Stimulated activated CD4-positive, alpha-beta T cell treated with anti-CD3 and anti-CD28 coated beads, Interleukin-15, amount 100 ng/mL, for 1 hour (primary cell): ENCODE results near the gene CXorf66.
"Not testable (repeated sequence)": the region's sequence is repeated elsewhere in the genome, so short reads cannot be mapped to it uniquely, and the experiment has no call there.

Experiments used
- DNase-seq, 2 donors: peaks; one replicate each; pipeline ENCODE4 v3.0.0-alpha.2; 2020; ENCODE audit warnings: low read depth in 1 of 2, low spot score in 1 of 2

The CXorf66 gene

DNA sequence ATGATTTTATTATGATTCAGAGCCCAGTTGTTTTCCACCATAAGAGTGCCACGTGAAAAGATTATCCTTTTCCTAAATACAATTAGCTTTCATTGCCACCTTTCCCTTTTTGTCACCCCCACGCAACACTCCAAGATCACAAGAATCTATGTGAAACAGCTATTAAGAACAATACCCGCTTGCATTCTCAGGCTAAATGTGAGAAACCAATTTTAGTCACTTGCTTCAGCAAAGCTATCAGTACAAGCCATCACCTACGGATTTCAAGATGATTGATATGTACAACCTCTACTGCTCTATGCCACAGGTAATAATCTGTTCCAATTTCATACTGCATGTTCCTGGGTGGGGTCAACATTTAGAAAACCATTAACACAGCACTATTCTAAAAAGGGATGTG lies 34.9 kb downstream of the CXorf66 start:
- no peak for DNase-seq

DNA sequence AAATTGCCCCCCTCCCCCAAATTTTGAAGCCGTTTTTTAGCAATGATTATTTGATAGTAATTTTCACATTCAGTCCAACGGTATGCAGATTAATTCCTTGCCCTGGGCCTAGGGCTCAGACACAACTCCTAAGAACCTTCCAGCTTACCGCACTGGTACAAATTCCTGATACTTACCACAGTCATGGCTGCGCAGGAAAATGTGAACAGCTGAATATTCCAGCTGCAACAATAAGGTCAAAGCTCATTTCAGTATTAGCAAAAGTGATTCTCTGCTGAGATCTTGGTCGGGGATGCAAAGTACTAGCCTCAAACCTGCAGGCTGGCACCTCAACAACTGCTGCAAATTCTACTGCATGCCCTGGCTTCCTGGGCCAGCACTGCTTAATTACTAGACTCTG lies 35.4 kb downstream of the CXorf66 start:
- DNase-seq: no peak

DNA sequence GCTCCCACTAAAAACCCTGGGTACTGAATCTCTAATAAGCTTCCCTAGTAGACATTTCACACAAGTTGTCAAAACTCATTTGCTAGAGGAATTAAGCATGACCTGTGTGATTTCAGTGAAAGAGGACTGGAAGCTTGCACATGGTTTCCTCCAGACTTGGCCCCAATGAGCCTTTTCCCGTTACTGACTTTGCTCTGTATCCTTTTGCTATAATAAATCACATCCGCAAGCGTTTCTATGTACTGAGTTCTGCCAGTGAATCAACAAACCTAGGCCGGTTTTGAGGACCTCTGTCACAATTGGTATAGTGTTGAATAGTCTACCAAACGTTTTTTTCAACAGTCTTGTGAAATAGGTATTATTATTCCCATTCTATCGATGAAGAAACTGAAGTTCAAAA lies 40.6 kb downstream of the CXorf66 start:
- no peak for DNase-seq

DNA sequence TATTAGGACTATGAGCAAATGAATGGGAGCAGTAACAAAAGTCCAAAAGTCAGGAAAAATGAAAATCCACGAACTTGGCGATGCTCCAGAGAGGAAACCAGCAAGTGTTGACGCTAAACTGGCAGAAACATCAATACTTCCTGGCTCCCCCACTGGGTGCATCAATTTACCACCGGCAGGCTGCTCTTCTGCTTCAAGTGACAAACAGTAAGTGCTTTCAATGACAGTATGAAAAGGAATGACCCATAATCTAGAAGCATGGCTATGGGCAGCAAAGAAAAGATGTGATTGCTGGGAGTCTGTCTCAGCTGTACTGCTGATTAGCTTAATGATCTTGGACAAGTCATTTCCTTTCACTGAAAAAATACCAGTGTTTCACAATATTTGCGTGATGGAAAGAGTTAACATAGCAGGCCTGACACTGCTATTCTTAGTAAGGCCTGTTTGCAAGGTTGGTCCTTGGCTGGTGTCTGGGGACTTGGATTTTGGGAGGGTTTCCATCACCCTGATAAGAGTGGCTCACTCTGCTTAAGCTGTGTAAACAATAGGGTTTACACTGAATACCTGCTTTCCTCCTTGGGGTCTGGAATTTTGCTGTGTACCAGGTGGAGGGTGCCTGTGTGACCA lies 41.1 kb downstream of the CXorf66 start:
- no peak for DNase-seq

DNA sequence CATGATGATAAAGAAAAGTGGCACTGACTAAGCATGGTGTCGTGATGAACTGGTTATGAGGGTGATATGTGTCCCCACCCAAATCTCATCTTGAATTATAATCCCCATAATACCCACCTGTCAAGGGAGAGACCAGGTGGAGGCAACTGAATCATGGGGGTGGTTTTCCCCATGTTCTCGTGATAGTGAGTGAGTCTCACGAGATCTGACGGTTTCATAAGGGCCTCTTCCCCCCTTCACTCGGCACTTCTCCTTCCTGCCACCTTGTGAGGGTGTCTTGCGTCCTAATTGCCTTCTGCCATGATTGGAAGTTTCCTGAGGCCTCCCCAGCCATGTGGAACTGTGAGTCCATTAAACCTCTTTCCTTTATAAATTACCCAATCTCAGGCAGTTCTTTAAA lies 44.2 kb downstream of the CXorf66 start:
- not testable (repeated sequence) for DNase-seq

DNA sequence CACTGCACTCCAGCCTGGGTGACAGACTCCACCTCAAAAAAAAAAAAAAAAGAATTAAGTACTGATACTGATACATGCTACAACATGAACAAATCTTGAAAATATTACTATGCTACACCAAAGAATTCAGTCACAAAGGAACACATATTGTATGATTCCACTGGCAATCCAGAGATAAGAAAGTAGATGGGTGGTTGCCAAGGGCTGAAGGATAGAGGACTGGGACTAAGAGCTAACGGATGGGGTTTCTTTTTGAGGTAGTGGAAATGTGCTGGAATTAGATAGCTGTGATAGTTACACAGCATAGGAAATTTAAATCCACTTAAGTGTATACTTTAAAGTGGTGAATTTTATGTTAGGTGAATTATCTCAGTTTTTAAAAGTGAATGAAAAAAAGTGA lies 45.0 kb downstream of the CXorf66 start:
- no peak for DNase-seq

DNA sequence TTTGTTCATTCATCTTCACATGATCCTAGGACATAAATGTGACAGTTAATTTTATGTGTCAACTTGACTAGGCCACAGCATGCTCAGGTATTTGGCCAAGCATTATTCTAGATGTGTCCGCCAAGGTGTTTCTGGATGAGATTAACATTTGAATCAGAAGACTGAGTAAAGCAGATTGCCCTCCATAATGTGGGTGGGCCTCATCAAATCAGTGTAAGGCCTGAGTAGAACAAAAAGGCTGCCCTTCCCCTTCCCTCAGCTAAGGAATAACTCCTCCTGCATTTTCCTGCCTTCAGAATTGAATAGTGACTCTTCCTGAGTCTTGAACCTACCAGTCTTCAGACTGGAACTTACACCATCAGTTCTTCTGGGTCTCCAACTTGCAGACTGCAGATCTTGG lies 50.9 kb downstream of the CXorf66 start:
- no peak for DNase-seq

DNA sequence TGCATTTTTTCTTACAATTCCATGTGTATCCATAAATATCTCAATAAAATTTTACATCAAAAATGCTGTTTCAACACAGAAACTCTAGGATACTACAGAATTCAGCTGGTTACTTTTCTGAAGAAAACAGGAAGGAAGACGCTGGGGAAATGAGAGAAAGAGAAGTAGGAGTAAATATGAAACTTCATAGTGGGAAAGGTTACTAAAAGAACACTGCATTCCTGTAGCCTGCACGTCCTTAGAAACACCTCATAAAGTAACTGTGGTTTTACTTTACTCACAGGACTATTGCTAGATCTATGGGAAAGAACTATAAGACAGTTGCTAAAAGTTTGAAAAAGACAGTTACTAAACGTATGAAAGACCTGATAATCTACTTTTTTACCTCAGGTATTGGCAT lies 55.6 kb downstream of the CXorf66 start:
- no peak for DNase-seq

DNA sequence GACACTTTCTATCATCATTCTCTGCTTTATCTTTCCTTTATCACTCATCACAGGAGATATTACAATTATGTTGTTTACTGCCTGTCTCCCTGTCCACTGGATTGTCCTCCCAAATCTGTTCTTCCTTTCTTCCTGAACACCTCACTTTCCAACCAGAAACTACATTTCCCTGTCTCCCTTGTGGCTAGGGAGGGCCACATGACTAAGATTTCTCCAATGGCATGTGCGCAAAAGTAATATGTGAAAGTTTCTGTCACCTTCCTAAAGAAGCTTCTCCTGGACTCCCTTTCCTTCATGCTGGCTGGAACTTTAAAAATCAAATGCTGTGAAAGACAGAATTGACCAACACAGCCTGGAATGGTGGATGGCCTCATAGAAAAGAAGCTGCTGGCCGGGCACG lies 58.2 kb downstream of the CXorf66 start:
- no peak for DNase-seq

DNA sequence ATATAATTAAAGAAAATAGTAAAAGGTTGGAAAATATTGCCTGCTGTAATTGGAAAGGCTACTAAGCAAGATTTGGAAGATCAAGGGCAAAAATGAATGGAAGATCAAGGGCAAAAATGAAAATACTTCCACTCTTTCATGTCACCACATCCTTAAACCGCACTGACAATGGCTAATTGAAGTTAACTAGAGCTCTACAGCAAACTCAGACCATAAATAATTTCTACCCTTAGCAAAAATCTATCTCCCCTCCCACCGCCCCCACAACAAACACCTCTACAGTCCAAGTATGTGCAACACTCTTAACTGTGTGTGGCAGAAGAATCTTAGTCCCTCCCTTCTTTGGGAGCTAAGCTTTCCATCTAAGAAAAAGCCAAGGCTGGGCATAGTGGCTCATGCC lies 59.6 kb downstream of the CXorf66 start:
- DNase-seq: no peak
